ENCODE measurements around the gene OR10H1. TPM values are rescaled to one million over a fixed set of nuclear protein-coding genes. Genes with fewer than 3 reads are reported as not detected.

OR10H1 gene
- total and polyA plus RNA-seq, 9 of the 15 experiments (the other 6 are each of a cell fraction or from before 2014, with no cell fraction given): not detected

DNA sequence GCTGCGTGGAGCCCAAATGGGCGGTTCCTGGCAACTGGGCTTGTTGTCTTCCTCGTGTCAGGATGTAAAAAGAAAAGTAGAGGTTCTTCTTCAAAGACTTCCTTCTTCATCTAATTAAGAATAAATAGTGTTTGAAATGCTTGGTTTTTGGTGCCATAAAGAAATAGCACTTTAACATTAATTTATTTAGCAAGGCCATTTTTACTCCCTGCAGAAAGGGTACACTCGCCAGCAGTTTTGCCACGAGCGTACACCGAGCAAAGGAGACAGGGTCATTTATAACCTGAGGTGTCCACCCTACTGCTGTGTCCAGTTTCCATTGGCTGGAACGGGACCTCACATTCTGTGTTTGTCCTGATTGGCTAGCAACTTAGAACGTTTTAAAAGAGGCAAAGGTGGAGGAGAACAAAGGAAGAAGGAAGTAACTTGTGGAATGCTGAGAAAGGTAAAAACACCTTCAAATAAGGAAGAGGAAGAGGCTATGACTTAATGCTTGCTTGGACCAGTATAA lies 21.8 kb upstream of the OR10H1 start (continued):
- no peak for TF ChIP-seq ZNF280A (IDR thresholded peaks at IDR 0.05; ENCODE audit: low read depth, partially characterized antibody)
- TF ChIP-seq TCF7 (IDR thresholded peaks at IDR 0.05; ENCODE audit: borderline replicate concordance): no peak
- no peak for TF ChIP-seq GTF2A2 (tag; IDR thresholded peaks at IDR 0.05)
- 0 out of 4 replicates have a peak, but pooled peaks of 1 of the 2 experiments have one; percentile 4 for TF ChIP-seq NONO (IDR thresholded peaks at IDR 0.05; ENCODE audit: low read depth in 2 of 2, low read length in 1 of 2)
- no peak for TF ChIP-seq ZNF165 (CRISPR knock-in tag; IDR thresholded peaks at IDR 0.05; ENCODE audit: borderline replicate concordance)
- TF ChIP-seq ZBTB33 (CRISPR knock-in tag; IDR thresholded peaks at IDR 0.05): no peak
- peak; percentile 97 for TF ChIP-seq POLR2H (tag; IDR thresholded peaks at IDR 0.05; ENCODE audit: low read depth)
- TF ChIP-seq L3MBTL2 (IDR thresholded peaks at IDR 0.05): peak; percentile 88
- TF ChIP-seq HMG20B (CRISPR knock-in tag; IDR thresholded peaks at IDR 0.05): no peak
- peak; percentile 93 for TF ChIP-seq EP400 (IDR thresholded peaks at IDR 0.05)
- TF ChIP-seq, protein P1, sequence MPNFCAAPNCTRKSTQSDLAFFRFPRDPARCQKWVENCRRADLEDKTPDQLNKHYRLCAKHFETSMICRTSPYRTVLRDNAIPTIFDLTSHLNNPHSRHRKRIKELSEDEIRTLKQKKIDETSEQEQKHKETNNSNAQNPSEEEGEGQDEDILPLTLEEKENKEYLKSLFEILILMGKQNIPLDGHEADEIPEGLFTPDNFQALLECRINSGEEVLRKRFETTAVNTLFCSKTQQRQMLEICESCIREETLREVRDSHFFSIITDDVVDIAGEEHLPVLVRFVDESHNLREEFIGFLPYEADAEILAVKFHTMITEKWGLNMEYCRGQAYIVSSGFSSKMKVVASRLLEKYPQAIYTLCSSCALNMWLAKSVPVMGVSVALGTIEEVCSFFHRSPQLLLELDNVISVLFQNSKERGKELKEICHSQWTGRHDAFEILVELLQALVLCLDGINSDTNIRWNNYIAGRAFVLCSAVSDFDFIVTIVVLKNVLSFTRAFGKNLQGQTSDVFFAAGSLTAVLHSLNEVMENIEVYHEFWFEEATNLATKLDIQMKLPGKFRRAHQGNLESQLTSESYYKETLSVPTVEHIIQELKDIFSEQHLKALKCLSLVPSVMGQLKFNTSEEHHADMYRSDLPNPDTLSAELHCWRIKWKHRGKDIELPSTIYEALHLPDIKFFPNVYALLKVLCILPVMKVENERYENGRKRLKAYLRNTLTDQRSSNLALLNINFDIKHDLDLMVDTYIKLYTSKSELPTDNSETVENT (CRISPR knock-in tag; IDR thresholded peaks at IDR 0.05): no peak
- TF ChIP-seq DNMT1 (IDR thresholded peaks at IDR 0.05): no peak
- TF ChIP-seq TAF9B (IDR thresholded peaks at IDR 0.05; ENCODE audit: partially characterized antibody): peak; percentile 6
- TF ChIP-seq ZNF184 (CRISPR knock-in tag; IDR thresholded peaks at IDR 0.05): no peak
- 0 out of 2 replicates have a peak, but pooled peaks have one; percentile 14 for TF ChIP-seq LEF1 (IDR thresholded peaks at IDR 0.05)
- peak; percentile 59 for TF ChIP-seq SUPT5H (IDR thresholded peaks at IDR 0.05)
- TF ChIP-seq, protein P2, sequence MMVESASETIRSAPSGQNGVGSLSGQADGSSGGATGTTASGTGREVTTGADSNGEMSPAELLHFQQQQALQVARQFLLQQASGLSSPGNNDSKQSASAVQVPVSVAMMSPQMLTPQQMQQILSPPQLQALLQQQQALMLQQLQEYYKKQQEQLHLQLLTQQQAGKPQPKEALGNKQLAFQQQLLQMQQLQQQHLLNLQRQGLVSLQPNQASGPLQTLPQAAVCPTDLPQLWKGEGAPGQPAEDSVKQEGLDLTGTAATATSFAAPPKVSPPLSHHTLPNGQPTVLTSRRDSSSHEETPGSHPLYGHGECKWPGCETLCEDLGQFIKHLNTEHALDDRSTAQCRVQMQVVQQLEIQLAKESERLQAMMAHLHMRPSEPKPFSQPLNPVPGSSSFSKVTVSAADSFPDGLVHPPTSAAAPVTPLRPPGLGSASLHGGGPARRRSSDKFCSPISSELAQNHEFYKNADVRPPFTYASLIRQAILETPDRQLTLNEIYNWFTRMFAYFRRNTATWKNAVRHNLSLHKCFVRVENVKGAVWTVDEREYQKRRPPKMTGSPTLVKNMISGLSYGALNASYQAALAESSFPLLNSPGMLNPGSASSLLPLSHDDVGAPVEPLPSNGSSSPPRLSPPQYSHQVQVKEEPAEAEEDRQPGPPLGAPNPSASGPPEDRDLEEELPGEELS (CRISPR knock-in tag; IDR thresholded peaks at IDR 0.05; ENCODE audit: borderline replicate concordance): no peak
